ENCODE data around the gene FBP2. TPM values are rescaled to one million over a fixed set of nuclear protein-coding genes. Genes with fewer than 3 reads are reported as not detected.

The FBP2 gene
- total RNA-seq: not detected in 2 replicates

GRCh38 chr9:94593459-94594345 lies at the start of gene FBP2:
Gene FBP2, minus strand, starts transcription at chr9:94593824. Its CDS starts 98 bp downstream, at chr9:94593726.
- intact Hi-C loops (cut with micrococcal nuclease): no loop called here

DNA sequence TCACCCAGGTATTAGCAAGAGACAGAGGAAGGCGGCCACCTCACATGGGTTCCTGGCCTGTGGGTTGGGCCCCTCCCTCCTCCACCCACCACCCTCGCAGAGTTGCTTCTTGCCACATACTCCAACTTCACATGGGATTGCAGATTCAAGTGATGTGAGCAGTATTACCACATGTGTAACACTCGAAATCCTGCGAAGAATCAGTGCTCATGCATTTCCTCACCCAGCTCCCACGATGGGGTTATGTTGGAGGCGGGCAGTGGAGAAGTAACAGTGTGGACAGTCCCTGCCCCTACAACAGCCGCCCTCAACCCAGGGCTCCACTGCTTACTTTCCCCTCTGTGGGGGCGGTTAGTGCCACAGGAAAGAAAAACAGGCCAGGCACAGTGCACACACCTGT lies 49.6 kb upstream of the FBP2 start:
- intact Hi-C loops (cut with micrococcal nuclease): no loop called here

DNA sequence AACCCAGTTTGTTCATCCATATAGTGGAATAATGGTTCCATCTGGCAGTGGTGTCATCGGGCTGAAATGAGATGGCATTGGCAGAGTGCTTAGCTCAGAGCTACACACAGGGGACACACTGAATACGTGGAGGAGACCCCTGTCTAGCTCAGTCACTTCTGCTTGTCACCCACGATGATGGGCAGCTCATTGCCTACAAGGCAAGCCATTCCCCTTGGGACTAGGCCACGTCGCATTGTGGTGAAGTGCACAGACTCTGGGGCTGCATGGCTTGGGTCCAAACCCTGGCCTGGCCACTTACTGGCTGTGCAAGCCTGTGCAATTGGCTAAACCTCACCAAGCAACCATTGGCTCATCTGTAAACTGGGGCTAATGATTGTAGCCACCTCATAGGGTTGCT lies 48.9 kb upstream of the FBP2 start:
- intact Hi-C loops (cut with micrococcal nuclease): no loop called here

GRCh38 chr9:94639999-94640376 lies 46.4 kb upstream of the FBP2 start:
- intact Hi-C loops (cut with micrococcal nuclease): loop anchor here (1.0 kb wide), 2 partner anchors 16 to 29 kb away; no protein-coding TSS in a partner anchor

GRCh38 chr9:94639061-94639998 lies 45.7 kb upstream of the FBP2 start, which contains the start of gene FBP1:
Gene FBP1, minus strand, starts transcription at chr9:94639518. Its CDS starts 208 bp downstream, at chr9:94639310.
- intact Hi-C loops (cut with micrococcal nuclease): loop anchor here (1.0 kb wide), 2 partner anchors 17 to 30 kb away; no protein-coding TSS in a partner anchor

DNA sequence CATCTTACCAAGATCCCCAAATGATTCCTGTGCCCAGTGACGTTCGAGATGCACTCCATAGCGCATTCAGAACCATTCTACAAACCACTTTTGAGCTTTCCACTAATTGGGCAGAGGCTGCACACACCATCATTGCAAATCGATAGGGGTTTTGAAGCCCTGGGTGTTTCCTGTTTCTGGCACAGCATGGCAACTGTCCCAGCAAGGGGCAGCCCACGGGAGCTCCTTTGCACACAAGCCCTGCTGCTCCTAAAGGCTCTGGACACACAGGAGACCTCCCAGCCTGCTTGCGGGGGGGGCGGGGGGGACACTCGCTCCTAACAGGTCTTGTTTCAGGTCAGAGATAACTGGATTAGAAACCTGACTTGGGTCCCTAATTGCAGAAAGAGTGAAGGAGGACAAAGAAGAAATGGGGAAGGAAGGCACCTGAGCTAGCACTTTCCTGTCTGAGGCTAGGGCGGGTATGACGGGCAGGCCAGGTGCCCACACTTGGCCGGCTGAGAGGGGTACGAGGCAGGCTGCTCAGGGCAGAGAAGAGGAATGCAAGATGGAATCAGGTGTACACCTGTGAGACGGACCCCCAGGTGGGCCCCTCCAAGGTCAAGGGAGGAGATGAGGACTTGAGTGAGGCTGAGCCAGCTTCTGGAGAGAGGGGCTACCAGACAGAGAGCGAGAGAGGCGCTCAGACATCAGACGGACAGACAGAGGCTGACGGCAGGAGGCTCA lies 44.9 kb upstream of the FBP2 start:
- intact Hi-C loops (cut with micrococcal nuclease): loop anchor here (1.0 kb wide), 2 partner anchors 18 to 31 kb away; no protein-coding TSS in a partner anchor

DNA sequence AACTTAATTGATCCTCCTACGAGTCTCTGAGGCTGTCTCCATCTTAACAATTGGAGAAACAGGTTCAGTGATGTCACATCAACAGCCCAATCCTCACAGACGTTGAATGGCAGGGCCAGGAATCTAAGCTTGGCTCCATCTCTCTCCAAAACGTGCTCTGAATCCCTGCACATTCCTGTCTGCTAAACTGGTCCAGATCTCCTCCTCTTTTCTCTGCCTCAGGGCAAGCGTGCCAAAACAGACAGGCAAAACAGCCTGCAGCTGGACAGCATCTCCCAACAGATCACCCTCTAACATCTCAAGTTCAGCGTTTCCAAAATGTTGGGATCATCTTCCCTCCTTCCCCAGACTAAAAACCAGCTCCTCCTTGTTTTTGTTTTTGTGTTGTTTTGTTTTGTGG lies 39.1 kb upstream of the FBP2 start:
- intact Hi-C loops (cut with micrococcal nuclease): no loop called here

DNA sequence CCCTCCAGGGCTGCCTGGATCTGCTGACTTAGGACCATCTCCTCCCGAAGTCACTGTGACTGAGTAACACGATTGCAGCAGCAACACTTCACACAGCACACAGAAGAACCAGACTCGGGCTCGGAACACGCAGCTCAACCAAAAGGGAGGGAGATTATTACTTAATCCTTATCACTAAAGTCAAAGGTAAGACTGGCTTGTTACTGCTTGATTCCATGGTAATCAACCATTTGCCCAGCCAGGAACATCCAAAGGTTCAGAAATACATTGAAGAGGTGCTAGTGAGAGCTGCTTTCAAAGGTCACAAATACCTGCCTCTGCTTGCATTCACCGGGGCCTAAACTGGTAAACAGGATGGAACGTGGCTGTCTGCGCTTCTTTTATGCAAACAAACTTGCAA lies 38.0 kb upstream of the FBP2 start:
- intact Hi-C loops (cut with micrococcal nuclease): no loop called here

DNA sequence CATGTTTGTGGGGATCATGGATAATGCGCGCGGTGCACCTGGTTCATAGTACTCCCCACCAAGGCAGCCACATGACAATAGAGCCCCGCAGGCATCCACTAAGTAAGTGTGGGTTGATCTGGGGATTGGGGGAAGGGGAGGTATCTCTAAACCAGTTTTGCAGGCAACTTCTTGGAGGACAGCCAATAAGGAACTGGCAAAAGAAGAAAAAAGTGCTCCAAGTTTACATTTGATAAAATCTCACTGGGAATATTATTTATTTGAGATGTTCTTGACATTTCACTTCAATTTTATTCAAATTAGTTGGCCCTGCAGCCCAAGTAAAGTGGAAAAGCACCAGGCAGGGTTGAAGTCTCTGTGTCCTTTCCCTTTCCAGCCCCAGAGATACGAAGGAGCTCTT lies 37.2 kb upstream of the FBP2 start:
- intact Hi-C loops (cut with micrococcal nuclease): no loop called here

GRCh38 chr9:94630281-94630680 lies 36.7 kb upstream of the FBP2 start:
- intact Hi-C loops (cut with micrococcal nuclease): no loop called here

DNA sequence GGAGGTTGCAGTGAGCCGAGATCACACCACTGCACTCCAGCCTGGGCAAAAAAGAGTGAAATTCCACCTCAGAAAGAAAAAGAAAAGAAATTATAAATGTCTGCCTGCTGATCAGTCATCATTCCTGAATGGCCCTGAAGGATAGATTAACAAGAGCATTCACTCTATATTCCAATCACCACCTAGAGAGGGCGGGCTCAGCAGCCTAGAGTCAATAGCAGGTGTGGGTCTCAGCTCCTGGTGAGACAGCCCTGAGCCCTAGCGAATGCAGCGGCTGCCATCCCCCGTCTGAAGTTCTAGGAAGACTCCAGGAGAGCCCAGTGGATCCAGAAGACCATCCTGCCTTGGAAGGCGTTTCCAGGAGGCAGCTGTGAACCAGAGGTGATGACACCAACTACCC lies 33.7 kb upstream of the FBP2 start:
- intact Hi-C loops (cut with micrococcal nuclease): no loop called here

GRCh38 chr9:94625835-94626234 lies 32.2 kb upstream of the FBP2 start:
- intact Hi-C loops (cut with micrococcal nuclease): no loop called here

DNA sequence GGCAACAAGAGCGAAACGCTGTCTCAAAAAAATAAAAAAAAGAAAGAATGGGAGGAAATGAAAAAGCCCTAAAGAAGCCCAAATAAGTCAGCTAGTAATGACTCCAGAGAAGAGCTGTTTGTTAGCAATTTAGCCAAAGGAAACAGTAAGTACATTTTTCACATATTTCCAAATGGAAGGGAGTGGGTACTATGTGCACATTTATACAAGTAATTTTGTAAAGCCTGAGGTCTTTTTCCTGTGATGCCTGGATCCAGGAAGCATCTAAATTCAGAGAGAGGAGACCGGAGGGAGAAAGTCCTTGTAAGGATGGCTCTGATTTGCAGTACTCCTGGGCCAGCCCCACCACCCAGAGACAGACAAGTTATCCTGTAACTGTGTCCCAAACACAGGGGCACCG lies 31.0 kb upstream of the FBP2 start:
- intact Hi-C loops (cut with micrococcal nuclease): no loop called here

- intact Hi-C loops (cut with micrococcal nuclease): no loop called here
These were observed 29.6 kb upstream of the FBP2 start for GRCh38 chr9:94623253-94623652.

DNA sequence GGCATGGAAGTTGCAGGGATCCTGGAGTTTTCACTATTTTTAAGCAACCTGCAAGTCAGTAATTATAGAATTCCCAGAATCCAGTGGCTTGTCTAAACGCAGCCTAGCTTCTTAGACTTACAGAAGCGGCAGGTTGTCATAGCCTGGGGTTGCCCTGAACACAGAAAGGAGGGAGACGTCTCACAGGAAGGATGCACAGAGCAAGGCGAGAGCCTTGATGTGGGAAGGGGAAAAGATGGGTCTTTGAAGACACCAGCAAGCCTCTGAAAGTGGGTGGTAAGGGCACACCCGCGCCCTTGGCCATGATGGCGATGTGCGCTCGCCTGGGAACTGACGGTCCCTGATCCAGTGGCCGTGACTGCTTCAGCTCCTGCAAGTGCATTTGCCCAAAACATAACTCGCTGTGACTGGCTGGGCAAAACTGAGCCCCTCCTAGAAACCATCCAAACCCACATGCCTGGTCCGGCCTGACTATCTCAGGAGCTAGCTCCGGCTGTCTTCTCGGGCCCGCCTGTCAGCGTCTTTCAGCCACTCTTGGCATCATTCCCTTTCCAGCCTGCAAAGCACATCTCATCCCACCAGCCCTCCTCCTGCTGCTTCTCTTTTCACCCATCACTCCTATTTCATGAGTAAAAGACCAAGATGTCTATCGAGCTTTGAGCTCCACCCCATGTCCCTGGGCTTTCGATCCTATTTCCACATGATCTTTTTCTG lies 28.6 kb upstream of the FBP2 start:
- intact Hi-C loops (cut with micrococcal nuclease): no loop called here

- intact Hi-C loops (cut with micrococcal nuclease): no loop called here
These were observed 25.4 kb upstream of the FBP2 start for GRCh38 chr9:94619026-94619425.

- intact Hi-C loops (cut with micrococcal nuclease): no loop called here
These were observed 19.4 kb upstream of the FBP2 start for GRCh38 chr9:94613003-94613402.

- intact Hi-C loops (cut with micrococcal nuclease): no loop called here
These were observed 18.4 kb upstream of the FBP2 start for GRCh38 chr9:94612071-94612470.

- intact Hi-C loops (cut with micrococcal nuclease): no loop called here
These were observed 18.0 kb upstream of the FBP2 start for GRCh38 chr9:94611638-94612068.

- intact Hi-C loops (cut with micrococcal nuclease): no loop called here
These were observed 16.6 kb upstream of the FBP2 start for GRCh38 chr9:94610181-94610606.

- intact Hi-C loops (cut with micrococcal nuclease): no loop called here
These were observed 13.7 kb upstream of the FBP2 start for GRCh38 chr9:94607423-94607691.
